Neural cell (in vitro differentiated cells): Measurements from ENCODE around the gene LYVE1. TPM values are rescaled to one million over a fixed set of nuclear protein-coding genes. Genes with fewer than 3 reads are reported as not detected.

Experiments
- H2AFZ ChIP-seq: fragments of 200-600, 300-800 bp; sonication (generic), shearing (Covaris generic); 2 replicates; pipeline ENCODE4 v1.6.0; 2014; ENCODE audit warnings: low read depth, mild to moderate bottlenecking, antibody characterized with exemption, low read length, moderate library complexity
- H3F3A ChIP-seq: fragments of 200-600 bp; shearing (Covaris generic); 2 replicates; pipeline ENCODE4 v1.6.1; 2016; ENCODE audit warnings: mild to moderate bottlenecking, moderate library complexity, mixed read lengths, antibody characterized with exemption, low read length; ENCODE audit not compliant: insufficient read depth, poor library complexity, severe bottlenecking
- H3K27ac ChIP-seq: fragments of 200-600, 300-800 bp; sonication (generic), shearing (Covaris generic); 2 replicates; pipeline ENCODE4 v1.5.1; 2014; ENCODE audit warnings: mild to moderate bottlenecking, low read length, moderate library complexity
- H3K27me3 ChIP-seq: fragments of 300-800, 200-600 bp; sonication (generic), shearing (Covaris generic); 2 replicates; pipeline ENCODE4 v1.6.0; 2014; ENCODE audit warnings: mild to moderate bottlenecking, low read depth, low read length, moderate library complexity; ENCODE audit not compliant: insufficient read depth
- H3K36me3 ChIP-seq: fragments of 300-800, 200-600 bp; sonication (generic), shearing (Covaris generic); 2 replicates; pipeline ENCODE4 v1.5.1; 2014; ENCODE audit warnings: mild to moderate bottlenecking, antibody characterized with exemption, low read length, moderate library complexity; ENCODE audit not compliant: insufficient read depth
- H3K4me2 ChIP-seq: fragments of 300-800, 200-600 bp; sonication (generic), shearing (Covaris generic); 2 replicates; pipeline ENCODE4 v1.6.0; 2014; ENCODE audit warnings: mild to moderate bottlenecking, low read length
- H3K4me3 ChIP-seq: fragments of 300-800, 200-600 bp; sonication (generic), shearing (Covaris generic); 2 replicates; pipeline ENCODE4 v1.5.1; 2014; ENCODE audit warnings: mild to moderate bottlenecking, low read length, moderate library complexity
- H3K79me2 ChIP-seq: fragments of 200-600 bp; shearing (Covaris generic); replicated peaks from 2 replicates; pipeline ENCODE4 v1.6.0; 2014; ENCODE audit warnings: mild to moderate bottlenecking, low read length, moderate library complexity; ENCODE audit not compliant: insufficient read depth
- H3K9ac ChIP-seq: fragments of 300-800, 200-600 bp; sonication (generic), shearing (Covaris generic); 2 replicates; pipeline ENCODE4 v1.6.1; 2016; ENCODE audit warnings: mild to moderate bottlenecking, low read length, mixed read lengths
- H3K9me2 ChIP-seq: fragments of 200-600 bp; shearing (Covaris generic); 2 replicates; pipeline ENCODE4 v1.6.1; 2016; ENCODE audit warnings: mild to moderate bottlenecking, low read length, mixed read lengths; ENCODE audit not compliant: insufficient read depth
- H3K9me3 ChIP-seq: fragments of 200-600, 300-800 bp; sonication (generic), shearing (Covaris generic); 2 replicates; pipeline ENCODE4 v1.6.1; 2016; ENCODE audit warnings: mild to moderate bottlenecking, mixed run types, low read length, moderate library complexity, mixed read lengths
- H4K20me1 ChIP-seq: fragments of 200-600 bp; shearing (Covaris generic); 2 replicates; pipeline ENCODE4 v1.6.1; 2016; ENCODE audit warnings: mild to moderate bottlenecking, mixed run types; ENCODE audit not compliant: insufficient read depth
- EP300 ChIP-seq: fragments of 450-650 bp; conservative IDR thresholded peaks from 2 replicates; pipeline ENCODE4 v1.6.1; 2014; ENCODE audit warnings: antibody characterized with exemption, mild to moderate bottlenecking, moderate library complexity; ENCODE audit not compliant: poor library complexity, severe bottlenecking
- EZH2 ChIP-seq: fragments of 200-600, 300-800 bp; shearing (Covaris generic), sonication (generic); IDR thresholded peaks from 2 replicates; pipeline ENCODE4 v1.6.1; 2014; ENCODE audit warnings: antibody characterized with exemption, low read length, borderline replicate concordance, mild to moderate bottlenecking; ENCODE audit not compliant: insufficient read depth, poor library complexity, severe bottlenecking
- MXI1 ChIP-seq: fragments of 450-650 bp; conservative IDR thresholded peaks from 2 replicates; pipeline ENCODE4 v1.6.1; 2014; ENCODE audit warnings: antibody characterized with exemption, mild to moderate bottlenecking; ENCODE audit not compliant: poor library complexity, severe bottlenecking
- POLR2AphosphoS5 ChIP-seq: IDR thresholded peaks from 2 replicates; pipeline ENCODE4 v1.6.1; 2012
- RAD21 ChIP-seq: fragments of 450-650 bp; conservative IDR thresholded peaks from 2 replicates; pipeline ENCODE4 v1.6.1; 2014; ENCODE audit warnings: antibody characterized with exemption, mild to moderate bottlenecking, moderate library complexity
- REST ChIP-seq: IDR thresholded peaks from 2 replicates; pipeline ENCODE4 v1.6.1; 2012; ENCODE audit warnings: borderline replicate concordance
- SMC3 ChIP-seq: fragments of 450-650 bp; conservative IDR thresholded peaks from 2 replicates; pipeline ENCODE4 v1.6.1; 2014; ENCODE audit warnings: antibody characterized with exemption, mild to moderate bottlenecking, moderate library complexity; ENCODE audit not compliant: poor library complexity
- TAF1 ChIP-seq: IDR thresholded peaks from 2 replicates; pipeline ENCODE4 v1.6.1; 2012; ENCODE audit warnings: low read depth
- polyA plus RNA-seq: library from polyadenylated mRNA; depleted of rRNA; stranded (reverse); fragments of >200 nt; gene quantifications from 2 replicates; pipeline ENCODE4 v1.2.3, GENCODE V29; 2014
- TF ChIP-seq, protein P1 (sequence below): fragments of 450-650 bp; IDR thresholded peaks from 2 replicates; pipeline ENCODE4 v1.5.1; 2014; ENCODE audit warnings: antibody characterized with exemption, mild to moderate bottlenecking, moderate library complexity; ENCODE audit not compliant: poor library complexity, severe bottlenecking

Gene LYVE1
- polyA plus RNA-seq, 1 donor from 2014 or later = not detected

GRCh38 chr11:10532526-10532925, 35.9 kb downstream of the LYVE1 start:
- Histone ChIP-seq H3K4me2 (no peak overlapping the region), H3K9me3 (no peaks in the 10 kb centered on the region), H3K4me3 (no peak overlapping the region), H3K27ac (no peak overlapping the region), H2AFZ (no peak overlapping the region), H3F3A (no peaks in the 10 kb centered on the region), H3K36me3 (peaks cover 5% of the 10 kb centered on the region), H3K9ac (no peak overlapping the region), H3K79me2 (no peaks in the 10 kb centered on the region), H3K9me2 (no peaks in the 10 kb centered on the region), H3K27me3 (no peaks in the 10 kb centered on the region), H4K20me1 (no peaks in the 10 kb centered on the region)
- TF ChIP-seq REST (no peak), EZH2 (no peak), RAD21 (no peak), POLR2AphosphoS5 (no peak), MXI1 (no peak), TAF1 (no peak), EP300 (no peak), SMC3 (no peak)
- TF ChIP-seq, protein P1, sequence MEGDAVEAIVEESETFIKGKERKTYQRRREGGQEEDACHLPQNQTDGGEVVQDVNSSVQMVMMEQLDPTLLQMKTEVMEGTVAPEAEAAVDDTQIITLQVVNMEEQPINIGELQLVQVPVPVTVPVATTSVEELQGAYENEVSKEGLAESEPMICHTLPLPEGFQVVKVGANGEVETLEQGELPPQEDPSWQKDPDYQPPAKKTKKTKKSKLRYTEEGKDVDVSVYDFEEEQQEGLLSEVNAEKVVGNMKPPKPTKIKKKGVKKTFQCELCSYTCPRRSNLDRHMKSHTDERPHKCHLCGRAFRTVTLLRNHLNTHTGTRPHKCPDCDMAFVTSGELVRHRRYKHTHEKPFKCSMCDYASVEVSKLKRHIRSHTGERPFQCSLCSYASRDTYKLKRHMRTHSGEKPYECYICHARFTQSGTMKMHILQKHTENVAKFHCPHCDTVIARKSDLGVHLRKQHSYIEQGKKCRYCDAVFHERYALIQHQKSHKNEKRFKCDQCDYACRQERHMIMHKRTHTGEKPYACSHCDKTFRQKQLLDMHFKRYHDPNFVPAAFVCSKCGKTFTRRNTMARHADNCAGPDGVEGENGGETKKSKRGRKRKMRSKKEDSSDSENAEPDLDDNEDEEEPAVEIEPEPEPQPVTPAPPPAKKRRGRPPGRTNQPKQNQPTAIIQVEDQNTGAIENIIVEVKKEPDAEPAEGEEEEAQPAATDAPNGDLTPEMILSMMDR = no peak

- no peak overlapping the region for H3K4me3 ChIP-seq
- H3K9ac ChIP-seq = no peak overlapping the region
- H3K79me2 ChIP-seq = no peaks in the 10 kb centered on the region
- no peaks in the 10 kb centered on the region for H4K20me1 ChIP-seq
- H3K9me3 ChIP-seq = no peaks in the 10 kb centered on the region
- H3K4me2 ChIP-seq = no peak overlapping the region
- no peaks in the 10 kb centered on the region for H3K27me3 ChIP-seq
- H2AFZ ChIP-seq = no peak overlapping the region
- H3F3A ChIP-seq = no peaks in the 10 kb centered on the region
- H3K9me2 ChIP-seq = no peaks in the 10 kb centered on the region
- TF ChIP-seq EZH2 (no peak), TAF1 (no peak), MXI1 (no peak), POLR2AphosphoS5 (no peak), REST (no peak), EP300 (no peak), RAD21 (no peak)
- peaks cover 5% of the 10 kb centered on the region for H3K36me3 ChIP-seq
- no peak overlapping the region for H3K27ac ChIP-seq
These were observed 39.2 kb downstream of the LYVE1 start for GRCh38 chr11:10529279-10529678.
